Activated T-cell treated with anti-CD3 and anti-CD28 coated beads for 1 hour (primary cell): ENCODE data around the gene BLMH.
A peak's percentile ranks its signal among the peaks of the same experiment; 100 is the strongest.

Experiments used
- DNase-seq: peaks from one replicate; pipeline ENCODE4 v3.0.0-alpha.2; 2020; ENCODE audit warnings: low read depth

Gene BLMH

GRCh38 chr17:30308406-30308805 is 16.7 kb upstream of the BLMH start:
- DNase-seq = no peak

DNA sequence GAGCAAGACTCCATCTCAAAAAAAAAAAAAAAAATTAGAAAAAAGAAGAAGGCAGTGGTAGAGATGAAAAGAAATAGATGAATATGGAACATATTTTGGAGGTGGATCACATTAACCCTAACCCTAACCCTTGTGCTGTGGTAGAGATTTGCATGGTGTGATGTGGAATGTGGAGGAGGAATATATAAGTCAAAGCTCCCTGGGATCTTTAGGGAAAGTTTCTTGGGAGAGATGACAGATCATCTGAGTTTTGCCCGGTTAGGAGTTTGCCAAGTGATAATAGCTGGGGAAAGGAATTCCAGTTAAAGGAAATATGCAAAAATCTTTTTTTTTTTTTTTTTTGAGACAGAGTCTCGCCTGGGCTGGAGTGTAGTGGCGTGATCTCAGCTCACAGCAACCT is 13.0 kb upstream of the BLMH start:
- DNase-seq = no peak

- no peak for DNase-seq
These were observed 10.5 kb upstream of the BLMH start for GRCh38 chr17:30302241-30302640.

GRCh38 chr17:30300818-30301217 is 9.1 kb upstream of the BLMH start:
- DNase-seq = no peak

DNA sequence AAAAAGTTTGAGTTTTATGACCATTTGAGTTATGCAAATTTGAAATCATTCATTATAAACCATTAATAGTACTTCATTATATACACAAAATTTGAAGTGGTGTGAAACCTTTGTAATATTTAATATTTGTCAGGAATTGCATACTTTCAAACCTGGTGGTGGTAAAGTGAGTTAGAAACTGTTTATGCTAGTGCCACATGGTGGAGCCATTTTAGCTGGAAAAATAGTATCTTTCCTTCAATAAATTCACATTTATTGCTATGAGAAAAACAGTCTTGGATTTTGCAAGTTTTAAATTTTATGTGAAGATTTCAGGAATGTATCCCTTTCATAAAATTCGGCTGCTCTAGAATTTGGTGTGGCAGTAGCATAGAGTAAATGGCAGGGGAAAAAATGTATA is 7.3 kb upstream of the BLMH start:
- DNase-seq = no peak

DNA sequence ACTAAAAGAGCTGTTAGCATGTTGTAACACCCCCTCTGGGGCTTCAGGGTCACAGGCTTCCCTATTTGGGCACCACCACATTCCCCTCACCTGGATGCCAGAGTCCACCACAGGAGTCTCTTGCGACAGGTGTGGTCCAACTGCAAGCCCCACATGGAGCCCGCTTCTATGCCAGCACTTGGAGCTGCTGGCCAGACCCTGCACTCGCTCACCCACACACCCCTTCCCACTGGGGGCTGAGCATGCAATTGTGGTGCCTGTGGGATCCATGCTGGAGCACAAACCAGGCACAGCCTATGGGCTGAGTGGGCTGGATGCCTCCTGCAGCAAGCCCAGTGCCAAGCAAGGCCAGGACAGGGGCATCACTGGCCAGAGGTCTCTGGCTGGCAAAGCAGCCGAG is 6.0 kb upstream of the BLMH start:
- no peak for DNase-seq

- no peak for DNase-seq
These were observed 4.8 kb upstream of the BLMH start for GRCh38 chr17:30296499-30297080.

GRCh38 chr17:30292286-30292858 is 628 bp upstream of the BLMH start:
- no peak for DNase-seq

DNA sequence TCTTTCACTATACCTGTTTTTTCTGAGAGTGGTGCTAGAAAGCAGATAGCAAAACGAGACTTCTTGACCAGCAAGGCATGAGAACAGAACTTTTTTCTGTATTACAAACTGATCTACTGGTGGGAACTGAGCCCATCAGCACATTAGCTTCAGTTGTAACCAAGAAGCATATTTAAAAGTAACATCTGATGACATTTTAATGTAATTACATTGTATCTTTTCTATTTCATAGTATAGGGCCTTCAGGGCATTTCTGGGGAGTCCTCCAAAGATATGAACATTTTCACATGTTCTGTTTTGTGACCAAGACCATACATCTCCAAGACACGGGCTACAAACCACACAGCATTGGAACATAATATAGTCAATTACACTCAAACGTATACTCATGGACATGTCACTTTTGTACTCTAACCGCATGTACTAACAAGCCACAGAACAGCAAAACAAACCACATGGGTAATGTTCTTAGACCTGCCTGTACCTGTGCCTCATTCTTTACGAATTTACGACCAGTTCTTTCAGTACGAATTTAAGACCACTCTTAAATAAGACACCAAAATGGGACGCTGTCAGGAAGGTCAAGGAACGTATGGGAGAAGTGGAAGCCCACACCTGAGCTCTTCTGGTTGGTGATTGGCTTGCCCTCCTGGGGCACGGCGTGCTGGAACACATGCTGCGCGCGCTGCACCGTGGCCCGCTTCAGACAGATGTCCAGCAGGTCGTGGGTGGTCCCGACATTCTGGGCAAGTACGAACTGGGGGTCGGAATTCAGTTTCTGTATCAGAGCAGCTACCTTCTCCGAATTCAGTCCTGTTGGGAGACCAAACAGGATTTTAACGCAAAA is 825 bp downstream of the BLMH start:
- DNase-seq = peak; percentile 11

- DNase-seq = no peak
These were observed 1.7 kb downstream of the BLMH start for GRCh38 chr17:30290077-30290476.

DNA sequence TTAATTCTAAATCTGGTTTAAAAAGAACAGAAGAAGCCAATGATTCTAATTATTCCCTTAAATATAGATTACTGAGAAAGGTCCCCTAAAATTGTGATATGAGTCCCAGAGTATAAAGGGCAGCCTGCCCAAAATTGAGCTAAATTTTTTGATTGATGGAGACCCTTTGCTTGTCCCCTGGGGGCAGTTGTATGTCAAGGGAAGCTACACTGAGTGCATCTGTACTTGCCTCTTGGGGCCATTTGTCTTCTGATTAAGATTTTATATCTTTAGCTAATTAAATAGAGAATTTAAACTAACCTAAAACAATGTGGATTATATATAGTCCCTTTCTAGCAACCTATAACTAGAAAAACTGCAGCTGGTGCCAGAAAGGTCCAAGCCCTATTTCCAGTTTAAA is 12.6 kb downstream of the BLMH start:
- DNase-seq = no peak

DNA sequence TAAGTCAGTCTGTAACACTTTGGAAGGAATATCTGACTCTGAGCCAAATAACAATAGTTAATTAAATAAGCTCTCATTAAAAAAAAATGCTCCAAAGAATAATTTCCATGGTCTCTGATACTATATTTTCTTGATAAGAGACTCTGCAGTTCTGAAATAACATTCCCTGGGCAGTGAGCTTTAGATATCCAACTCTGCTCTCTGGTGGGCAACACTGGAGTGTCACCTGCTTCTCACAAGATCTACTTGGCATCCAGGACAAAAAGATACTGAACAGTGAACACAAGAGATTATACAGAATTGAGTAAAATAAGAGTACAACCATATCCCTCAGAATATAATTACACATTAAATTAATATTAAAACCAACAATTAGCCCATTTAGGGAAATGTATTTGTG is 13.7 kb downstream of the BLMH start:
- DNase-seq = no peak

DNA sequence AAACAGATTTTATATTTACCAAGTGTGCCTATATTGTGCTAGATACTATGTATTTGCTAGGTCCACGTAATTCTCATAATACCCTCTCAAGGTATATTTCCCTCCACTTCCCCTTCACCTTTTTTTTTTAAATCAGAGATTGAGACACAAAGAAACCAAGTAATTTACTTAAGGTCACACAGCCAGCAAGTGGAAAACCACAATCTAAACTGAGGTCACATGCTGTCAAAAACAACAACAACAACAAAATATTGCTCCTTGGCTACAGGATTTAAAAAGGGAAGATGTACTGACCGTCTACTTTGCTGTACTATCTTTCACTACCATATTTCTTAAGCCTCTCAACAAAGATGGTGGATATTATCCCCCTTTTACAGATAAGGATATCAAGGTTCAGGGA is 15.8 kb downstream of the BLMH start:
- DNase-seq = no peak

DNA sequence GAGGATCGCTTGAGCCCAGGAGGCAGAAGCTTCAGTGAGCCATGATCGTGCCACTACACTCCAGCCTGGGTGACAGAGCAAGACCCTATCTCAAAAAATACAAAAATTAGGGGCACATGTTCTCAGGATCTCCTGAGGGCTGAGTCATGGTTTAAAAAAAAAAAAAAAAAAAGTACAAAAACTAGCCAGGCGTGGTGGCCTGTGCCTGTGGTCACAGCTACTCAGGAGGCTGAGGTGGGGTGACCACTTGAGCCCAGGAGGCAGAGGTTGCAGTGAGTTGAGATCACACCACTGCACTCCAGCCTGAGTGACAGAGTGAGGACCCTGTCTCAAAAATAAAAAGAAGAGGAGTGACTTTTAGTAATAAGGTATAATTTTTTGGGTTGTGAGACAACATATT is 16.9 kb downstream of the BLMH start:
- no peak for DNase-seq

GRCh38 chr17:30273373-30273772 is 18.4 kb downstream of the BLMH start:
- no peak for DNase-seq

DNA sequence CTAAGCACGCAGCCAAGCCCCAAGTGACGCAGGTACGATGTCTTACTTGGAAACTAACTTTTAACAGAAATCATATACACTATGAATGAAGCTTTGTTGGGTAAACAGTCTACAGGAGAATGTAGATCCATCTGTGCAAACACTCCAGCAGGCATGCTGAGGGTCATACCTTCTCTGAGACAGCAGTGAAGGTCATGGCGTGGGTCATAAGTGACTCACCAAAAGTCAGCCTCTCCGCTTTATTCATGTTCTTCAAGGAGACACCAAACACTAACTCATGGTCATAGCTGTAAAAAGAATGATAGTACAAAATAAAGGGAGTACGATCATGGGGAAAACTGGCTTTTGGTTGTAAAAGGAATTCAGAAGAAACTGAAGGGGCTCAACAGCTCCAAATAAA is 20.6 kb downstream of the BLMH start:
- DNase-seq = no peak

DNA sequence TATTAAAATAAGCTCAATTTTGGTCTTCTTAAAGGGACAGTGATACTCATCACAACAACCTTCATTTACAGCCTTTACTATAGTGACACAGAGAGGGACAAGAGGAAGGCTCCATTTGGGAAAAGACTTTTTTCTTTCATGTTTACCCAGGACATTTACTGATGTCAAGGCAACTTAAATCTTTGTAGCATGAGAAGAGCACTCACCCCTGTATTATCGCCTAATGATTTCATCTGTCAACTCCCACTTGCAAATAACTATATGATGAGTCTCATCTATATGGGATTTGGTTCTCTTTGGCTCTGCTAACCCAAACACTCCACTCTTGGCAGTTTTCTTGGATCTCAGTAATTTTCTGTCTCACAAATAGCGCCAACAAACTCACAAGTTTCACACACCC is 24.1 kb downstream of the BLMH start:
- no peak for DNase-seq

DNA sequence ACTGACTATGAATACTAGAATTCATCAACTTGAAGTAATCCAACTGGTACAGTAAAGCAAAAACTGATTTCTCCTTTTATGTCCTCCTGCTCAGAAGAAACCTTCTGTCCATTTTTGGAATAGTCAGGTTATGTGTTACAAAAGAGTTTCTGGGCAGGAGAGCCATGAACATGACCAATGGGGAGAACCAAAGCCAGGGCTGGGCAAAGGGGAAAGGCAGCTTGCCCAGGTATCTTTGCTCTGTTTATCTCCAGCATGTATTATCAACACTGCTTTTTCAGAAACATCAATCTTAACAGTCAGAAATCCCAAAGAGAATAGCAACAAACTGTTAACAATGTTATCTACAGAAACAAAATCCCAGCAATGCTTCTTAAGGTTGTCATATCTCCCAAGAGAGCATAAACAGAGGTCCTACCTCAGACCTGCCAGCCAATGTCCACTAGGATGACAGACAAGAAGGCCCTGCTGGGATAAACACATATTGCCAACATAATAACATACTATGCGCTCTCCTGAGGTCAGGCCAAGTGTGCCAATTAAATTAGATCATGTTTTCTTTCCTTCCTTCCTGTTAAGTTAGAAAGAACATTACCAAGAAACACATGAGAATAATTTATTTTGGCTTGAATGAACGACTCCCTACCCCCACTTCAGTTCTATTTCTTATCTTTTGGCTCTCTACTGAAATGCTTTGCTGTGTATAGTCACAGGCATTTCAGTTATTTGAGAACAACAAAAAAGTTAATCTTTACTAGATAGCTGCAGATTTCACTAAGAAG is 28.0 kb downstream of the BLMH start:
- DNase-seq = no peak

DNA sequence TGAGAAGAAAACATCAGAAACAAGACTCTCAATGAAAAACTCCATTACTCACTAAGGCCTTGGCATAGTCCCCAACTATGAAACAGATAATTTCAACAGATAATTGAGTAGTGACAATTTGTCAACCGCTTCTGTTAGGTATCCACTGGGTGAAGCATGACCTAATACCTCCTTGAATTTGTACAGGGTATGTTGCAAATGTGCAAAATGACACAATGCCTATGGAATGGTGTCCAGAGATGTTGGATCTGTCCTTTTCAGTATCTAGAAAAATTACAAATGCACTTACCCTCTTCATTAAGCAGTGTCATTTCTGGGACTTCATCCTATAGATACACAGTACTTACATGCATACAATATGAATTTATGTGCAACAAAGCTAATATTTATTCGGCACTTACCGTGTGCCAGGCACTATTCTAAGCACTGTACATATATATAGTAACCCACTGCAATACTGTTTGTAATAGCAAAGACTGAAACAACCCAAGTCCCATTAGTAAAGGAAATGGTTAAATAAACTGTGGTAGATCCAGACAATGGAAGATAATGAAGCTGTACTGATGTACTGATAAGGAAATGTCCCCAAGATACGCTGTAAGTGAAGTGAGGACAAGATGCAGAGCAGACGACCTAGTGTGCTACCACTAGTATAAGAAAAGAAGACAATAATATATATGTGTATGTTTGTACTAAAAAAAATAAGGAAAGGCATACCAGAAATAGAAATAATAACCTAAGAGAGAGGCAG is 34.8 kb downstream of the BLMH start:
- DNase-seq = no peak

- no peak for DNase-seq
These were observed 37.6 kb downstream of the BLMH start for GRCh38 chr17:30254150-30254549.

GRCh38 chr17:30253312-30253711 is 38.4 kb downstream of the BLMH start:
- DNase-seq = no peak

DNA sequence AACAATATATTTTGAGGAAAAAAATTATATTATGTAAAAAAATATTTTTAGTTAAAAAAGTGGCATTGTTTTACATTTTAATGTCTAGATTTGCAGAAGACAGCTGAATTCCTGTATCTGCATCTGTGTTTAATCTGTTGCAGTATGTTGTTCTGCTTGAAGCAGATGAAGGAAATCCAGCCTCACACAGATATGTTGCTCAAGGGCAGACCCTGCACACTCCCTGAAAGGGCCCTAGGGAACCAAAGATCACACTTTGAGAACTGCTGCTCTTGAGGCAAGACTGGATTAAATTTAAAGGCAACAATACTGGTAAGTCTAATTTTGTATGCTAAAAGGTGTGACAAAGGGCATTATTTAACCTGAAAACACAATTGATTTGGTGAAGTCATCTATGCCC is 39.8 kb downstream of the BLMH start:
- DNase-seq = no peak
